KMS-11 (cell line): ENCODE measurements around the gene ADGRD1.

Source experiments
- H2AFZ ChIP-seq: fragments of 200-600 bp; sonication (generic); 2 replicates; pipeline ENCODE4 v1.6.1; 2016; ENCODE audit warnings: antibody characterized with exemption, mixed run types, low read depth
- H3K27ac ChIP-seq: fragments of 200-600 bp; sonication (generic); 2 replicates; pipeline ENCODE4 v1.6.1; 2016; ENCODE audit warnings: mild to moderate bottlenecking, mixed run types
- H3K27me3 ChIP-seq: fragments of 200-600 bp; sonication (generic); 2 replicates; pipeline ENCODE4 v1.6.1; 2017; ENCODE audit warnings: mild to moderate bottlenecking, low read depth, mixed run types, moderate library complexity; ENCODE audit not compliant: insufficient read depth
- H3K36me3 ChIP-seq: fragments of 200-600 bp; sonication (generic); 2 replicates; pipeline ENCODE4 v1.6.1; 2017; ENCODE audit warnings: mild to moderate bottlenecking, mixed run types; ENCODE audit not compliant: insufficient read depth
- H3K4me1 ChIP-seq: fragments of 200-600 bp; sonication (generic); 2 replicates; pipeline ENCODE4 v1.6.1; 2016; ENCODE audit warnings: mild to moderate bottlenecking, low read depth, mixed run types; ENCODE audit not compliant: poor library complexity, severe bottlenecking
- H3K4me2 ChIP-seq: fragments of 200-600 bp; sonication (generic); 2 replicates; pipeline ENCODE4 v1.7.0; 2016; ENCODE audit warnings: mild to moderate bottlenecking, mixed run types
- H3K4me3 ChIP-seq: fragments of 200-600 bp; sonication (generic); IDR thresholded peaks from 2 replicates; pipeline ENCODE4 v1.6.1; 2017; ENCODE audit warnings: low read depth, low read length, mixed read lengths; ENCODE audit not compliant: insufficient read depth
- H3K79me2 ChIP-seq: fragments of 200-600 bp; sonication (generic); 2 replicates; pipeline ENCODE4 v1.6.1; 2016; ENCODE audit warnings: low read depth, mixed run types; ENCODE audit not compliant: insufficient read depth
- H3K9ac ChIP-seq: fragments of 200-600 bp; sonication (generic); 2 replicates; pipeline ENCODE4 v1.6.1; 2016; ENCODE audit warnings: mild to moderate bottlenecking, mixed run types
- H4K20me1 ChIP-seq: fragments of 200-600 bp; sonication (generic); 2 replicates; pipeline ENCODE4 v1.6.1; 2016; ENCODE audit warnings: mild to moderate bottlenecking, mixed run types; ENCODE audit not compliant: insufficient read depth
- TF ChIP-seq, protein P1 (sequence below): fragments of 200-600 bp; sonication (generic); conservative IDR thresholded peaks from 2 replicates; pipeline ENCODE4 v1.6.1; 2017; ENCODE audit warnings: low read depth, mild to moderate bottlenecking, antibody characterized with exemption, low read length, moderate library complexity, mixed read lengths

ADGRD1 gene

GRCh38 chr12:131061041-131061806 is 107.5 kb downstream of the ADGRD1 start:
- TF ChIP-seq, protein P1, sequence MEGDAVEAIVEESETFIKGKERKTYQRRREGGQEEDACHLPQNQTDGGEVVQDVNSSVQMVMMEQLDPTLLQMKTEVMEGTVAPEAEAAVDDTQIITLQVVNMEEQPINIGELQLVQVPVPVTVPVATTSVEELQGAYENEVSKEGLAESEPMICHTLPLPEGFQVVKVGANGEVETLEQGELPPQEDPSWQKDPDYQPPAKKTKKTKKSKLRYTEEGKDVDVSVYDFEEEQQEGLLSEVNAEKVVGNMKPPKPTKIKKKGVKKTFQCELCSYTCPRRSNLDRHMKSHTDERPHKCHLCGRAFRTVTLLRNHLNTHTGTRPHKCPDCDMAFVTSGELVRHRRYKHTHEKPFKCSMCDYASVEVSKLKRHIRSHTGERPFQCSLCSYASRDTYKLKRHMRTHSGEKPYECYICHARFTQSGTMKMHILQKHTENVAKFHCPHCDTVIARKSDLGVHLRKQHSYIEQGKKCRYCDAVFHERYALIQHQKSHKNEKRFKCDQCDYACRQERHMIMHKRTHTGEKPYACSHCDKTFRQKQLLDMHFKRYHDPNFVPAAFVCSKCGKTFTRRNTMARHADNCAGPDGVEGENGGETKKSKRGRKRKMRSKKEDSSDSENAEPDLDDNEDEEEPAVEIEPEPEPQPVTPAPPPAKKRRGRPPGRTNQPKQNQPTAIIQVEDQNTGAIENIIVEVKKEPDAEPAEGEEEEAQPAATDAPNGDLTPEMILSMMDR, result no peak
- Histone ChIP-seq H3K27me3 (no peaks in the 10 kb centered on the region; the same call in 1 of the 2 replicates), H2AFZ (no peak overlapping the region), H3K9ac (no peak overlapping the region), H4K20me1 (no peaks in the 10 kb centered on the region), H3K4me3 (no peak overlapping the region), H3K36me3 (no peaks in the 10 kb centered on the region), H3K4me1 (no peaks in the 10 kb centered on the region), H3K27ac (no peak overlapping the region), H3K79me2 (no peaks in the 10 kb centered on the region), H3K4me2 (no peak overlapping the region)

DNA sequence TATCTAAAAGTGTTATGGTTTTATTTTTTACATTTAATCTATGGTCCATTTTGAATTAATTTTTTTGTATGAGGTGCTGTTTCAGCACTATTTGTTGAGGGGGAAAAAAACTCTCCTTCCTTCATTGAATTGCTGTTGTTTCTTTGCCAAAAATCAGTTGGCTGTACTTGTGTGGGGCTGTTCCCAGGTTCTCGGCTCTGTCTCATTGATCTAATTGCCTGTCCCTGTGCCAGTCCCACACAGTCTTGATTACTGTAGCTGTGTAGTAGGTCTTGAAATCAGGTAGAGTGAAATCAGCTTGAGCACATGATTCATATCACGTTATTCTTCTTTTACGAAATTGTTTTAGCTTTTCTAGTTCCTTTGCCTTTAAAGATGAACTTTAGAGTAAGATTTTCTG is 109.7 kb downstream of the ADGRD1 start:
- Histone ChIP-seq H3K27me3 (no peaks in the 10 kb centered on the region), H2AFZ (no peak overlapping the region), H3K4me1 (no peaks in the 10 kb centered on the region), H3K4me2 (no peak overlapping the region), H3K79me2 (no peaks in the 10 kb centered on the region), H3K27ac (no peak overlapping the region), H4K20me1 (no peaks in the 10 kb centered on the region), H3K4me3 (no peak overlapping the region), H3K36me3 (no peaks in the 10 kb centered on the region), H3K9ac (no peak overlapping the region)
- TF ChIP-seq, protein P1, result no peak

GRCh38 chr12:131063960-131064359 is 110.3 kb downstream of the ADGRD1 start:
- H3K36me3 ChIP-seq, result no peaks in the 10 kb centered on the region
- H2AFZ ChIP-seq, result no peak overlapping the region
- TF ChIP-seq, protein P1, result no peak
- H3K9ac ChIP-seq, result no peak overlapping the region
- H3K4me1 ChIP-seq, result no peaks in the 10 kb centered on the region
- H3K27ac ChIP-seq, result no peak overlapping the region
- H3K4me2 ChIP-seq, result no peak overlapping the region
- H3K79me2 ChIP-seq, result no peaks in the 10 kb centered on the region
- no peak overlapping the region for H3K4me3 ChIP-seq
- H4K20me1 ChIP-seq, result no peaks in the 10 kb centered on the region
- H3K27me3 ChIP-seq, result no peaks in the 10 kb centered on the region

DNA sequence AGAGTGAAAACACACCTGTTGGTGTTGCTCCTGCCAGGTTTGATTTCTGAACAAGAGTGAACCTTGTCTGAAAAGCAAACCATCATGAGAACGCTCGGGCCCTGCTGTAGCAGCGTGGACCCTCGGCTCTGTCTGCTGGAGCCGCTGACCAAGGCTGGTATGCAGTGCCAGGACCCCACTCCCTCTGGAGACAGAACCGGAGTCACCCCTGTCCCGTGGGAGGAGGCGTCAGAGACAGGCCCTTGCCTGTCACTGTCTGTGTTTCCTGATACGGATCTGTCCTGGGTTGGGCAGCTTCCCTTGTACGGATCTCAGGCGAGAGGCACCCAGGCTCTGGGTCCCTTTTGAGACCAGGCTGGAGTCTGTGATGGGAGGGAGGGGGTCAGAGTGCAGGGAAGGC is 111.6 kb downstream of the ADGRD1 start:
- no peak overlapping the region for H2AFZ ChIP-seq
- H3K79me2 ChIP-seq, result no peaks in the 10 kb centered on the region
- TF ChIP-seq, protein P1, result no peak
- no peaks in the 10 kb centered on the region for H3K4me1 ChIP-seq
- H3K4me2 ChIP-seq, result no peak overlapping the region
- H3K4me3 ChIP-seq, result no peak overlapping the region
- H3K36me3 ChIP-seq, result no peaks in the 10 kb centered on the region
- no peak overlapping the region for H3K27ac ChIP-seq
- H3K9ac ChIP-seq, result no peak overlapping the region
- no peaks in the 10 kb centered on the region for H4K20me1 ChIP-seq
- H3K27me3 ChIP-seq, result no peaks in the 10 kb centered on the region
